Keratinocyte (primary cell): ENCODE measurements around the gene SSNA1. TPM values are rescaled to one million over a fixed set of nuclear protein-coding genes. Genes with fewer than 3 reads are reported as not detected.

Experiments used
- DNase-seq: peaks from one replicate; pipeline ENCODE4 v3.0.0-alpha.2; 2011; ENCODE audit warnings: low read depth, missing footprints, low spot score
- FAIRE-seq: peaks from 2 replicates; lab custom pipeline; 2011; peaks lifted over from hg19 to GRCh38; lab: Jason Lieb, UNC
- H2AFZ ChIP-seq: 2 replicates; pipeline ENCODE4 v1.6.0; 2012; ENCODE audit warnings: low read length, control low read depth, inconsistent platforms; ENCODE audit not compliant: control insufficient read depth
- H3K27ac ChIP-seq: 2 replicates; pipeline ENCODE4 v1.5.1; 2011; ENCODE audit warnings: low read length; ENCODE audit not compliant: control insufficient read depth, insufficient read depth
- H3K27me3 ChIP-seq: 3 replicates; pipeline ENCODE4 v1.6.0; 2011; ENCODE audit warnings: low read length; ENCODE audit not compliant: control insufficient read depth, insufficient read depth; ENCODE audit errors: extremely low read depth
- H3K36me3 ChIP-seq, 2 experiments: 2 replicates in 1 of 2; 3 replicates in 1 of 2; pipeline ENCODE4 v1.5.1; 2011; ENCODE audit warnings: low read length in 2 of 2, mild to moderate bottlenecking in 1 of 2; ENCODE audit not compliant: control insufficient read depth in 2 of 2, insufficient read depth in 2 of 2; ENCODE audit errors: extremely low read depth in 1 of 2
- H3K4me1 ChIP-seq: 3 replicates; pipeline ENCODE4 v1.5.1; 2011; ENCODE audit warnings: low read length; ENCODE audit not compliant: control insufficient read depth, insufficient read depth; ENCODE audit errors: extremely low read depth
- H3K4me2 ChIP-seq: 3 replicates; pipeline ENCODE4 v1.6.0; 2011; ENCODE audit warnings: low read depth, low read length; ENCODE audit not compliant: control insufficient read depth, insufficient read depth; ENCODE audit errors: extremely low read depth
- H3K4me3 ChIP-seq, 3 experiments: fragments of 200-600 bp in 1 of 3; sonication (generic) in 1 of 3; 2 replicates in 2 of 3; 3 replicates in 1 of 3; pipeline ENCODE4 v1.5.1; 2011 to 2016; ENCODE audit warnings: low read length in 3 of 3, mild to moderate bottlenecking in 3 of 3, control low read depth in 2 of 3, inconsistent platforms in 1 of 3, low read depth in 1 of 3, mixed read lengths in 1 of 3, mixed run types in 1 of 3, moderate library complexity in 1 of 3; ENCODE audit not compliant: control insufficient read depth in 2 of 3, insufficient read depth in 2 of 3; ENCODE audit errors: extremely low read depth in 1 of 3
- H3K79me2 ChIP-seq: 2 replicates; pipeline ENCODE4 v1.6.0; 2012; ENCODE audit warnings: low read length; ENCODE audit not compliant: control insufficient read depth, insufficient read depth
- H3K9ac ChIP-seq: 3 replicates; pipeline ENCODE4 v1.6.0; 2011; ENCODE audit warnings: low read length; ENCODE audit not compliant: control insufficient read depth, insufficient read depth; ENCODE audit errors: extremely low read depth
- H3K9me1 ChIP-seq: 3 replicates; pipeline ENCODE4 v1.6.0; 2011; ENCODE audit warnings: low read length; ENCODE audit not compliant: control insufficient read depth, insufficient read depth; ENCODE audit errors: extremely low read depth
- H3K9me3 ChIP-seq: 2 replicates; pipeline ENCODE4 v1.5.1; 2012; ENCODE audit warnings: low read depth, low read length; ENCODE audit not compliant: control insufficient read depth
- H4K20me1 ChIP-seq: 3 replicates; pipeline ENCODE4 v1.6.0; 2011; ENCODE audit warnings: low read length; ENCODE audit not compliant: control insufficient read depth, insufficient read depth; ENCODE audit errors: extremely low read depth
- EZH2 ChIP-seq: IDR thresholded peaks from one replicate; pipeline ENCODE4 v1.6.1; 2012; ENCODE audit warnings: inconsistent platforms, mild to moderate bottlenecking, low read length, moderate library complexity
- dilution Hi-C: fragments of 300-500 bp; cut with MboI; formaldehyde crosslinking; loops from one replicate; pipeline ENCODE4 v1.7.0; 2020; ENCODE audit warnings: low sequenced_read_pairs; ENCODE audit not compliant: extremely low pct_ligation_motif_present
- polyA plus RNA-seq, 5 experiments: library from polyadenylated mRNA; depleted of rRNA in 3 of 5; stranded (reverse) in 3 of 5; stranded (forward) in 1 of 5; unstranded in 1 of 5; fragments of >200 nt; gene quantifications; 1 replicate in 1 of 5; 2 replicates in 3 of 5; 3 replicates in 1 of 5; pipeline versions ENCODE4 v1.2.1 to v1.2.3, GENCODE V29; 2011 to 2012; ENCODE audit warnings: missing spikeins in 2 of 5, low read depth in 1 of 5, low replicate concordance in 1 of 5
- TF ChIP-seq, protein P1 (sequence below), 3 experiments: IDR thresholded peaks in 1 of 3; conservative IDR thresholded peaks in 1 of 3; optimal IDR thresholded peaks in 1 of 3; 2 replicates in 2 of 3; 3 replicates in 1 of 3; pipeline versions ENCODE3 to v1.5.1; 2011; ENCODE audit warnings: low read length in 3 of 3, mild to moderate bottlenecking in 3 of 3, moderate library complexity in 2 of 3, control low read depth in 1 of 3, inconsistent platforms in 1 of 3; ENCODE audit not compliant: insufficient read depth in 2 of 3; ENCODE audit errors: extremely low read depth in 1 of 3

SSNA1 gene
- polyA plus RNA-seq, 1 donor (not counting 4 experiments of a cell fraction or from before 2014, with no cell fraction given), result 45.3 TPM

DNA sequence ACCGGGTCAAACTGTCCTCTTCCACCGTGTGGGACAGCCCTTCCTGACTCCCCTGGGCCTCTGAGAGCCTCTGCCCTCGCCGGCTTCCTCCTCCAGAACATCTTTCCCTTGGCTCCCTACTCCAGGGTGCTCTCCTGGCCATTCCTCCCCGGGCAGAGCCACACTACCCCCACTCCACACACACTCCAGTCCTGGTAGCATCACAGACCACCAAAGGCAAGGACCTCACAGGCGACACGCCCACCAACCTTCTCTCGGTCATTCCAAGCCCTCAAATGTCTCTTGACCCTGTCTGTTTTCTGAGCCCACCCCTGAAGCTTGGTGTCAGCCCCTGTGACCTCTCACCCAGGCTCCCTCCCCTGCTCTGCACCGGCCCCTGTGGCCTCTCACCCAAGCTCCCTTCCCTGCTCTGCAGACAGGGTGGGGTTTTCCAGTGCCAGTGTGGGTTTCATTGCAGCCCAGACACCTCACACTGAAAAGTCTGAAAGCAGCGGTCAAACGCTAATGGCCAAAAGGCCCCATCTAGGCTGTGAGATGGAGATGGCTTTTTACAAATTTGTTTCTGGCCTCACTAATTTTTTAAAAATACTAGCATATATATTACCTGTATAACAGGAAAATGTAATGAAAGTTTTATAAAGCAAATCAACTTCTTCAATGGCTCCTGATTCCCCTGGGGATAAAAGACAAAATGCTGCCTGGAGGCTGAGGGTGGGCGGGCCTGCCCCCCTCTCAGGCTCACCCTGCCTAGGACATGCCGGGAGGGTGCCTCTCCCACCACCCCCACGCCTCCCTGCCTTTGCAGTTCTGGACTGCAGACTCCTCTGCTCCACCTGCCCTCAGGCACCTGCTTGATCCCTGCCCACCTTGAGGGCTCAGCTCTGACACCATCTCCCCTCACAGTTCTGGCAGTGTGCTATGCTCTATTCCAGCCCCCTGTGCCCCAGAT, 29.1 kb upstream of the SSNA1 start:
- DNase-seq, result no peak
- Histone ChIP-seq H3K4me1 (peaks cover 4% of the 10 kb centered on the region), H3K4me3 (no peak overlapping the region), H3K27me3 (peaks cover 67% of the 10 kb centered on the region), H3K9me1 (no peaks in the 10 kb centered on the region), H3K36me3 (no peaks in the 10 kb centered on the region), H3K27ac (no peak overlapping the region), H4K20me1 (no peaks in the 10 kb centered on the region), H3K9ac (no peak overlapping the region), H3K4me2 (no peak overlapping the region), H3K9me3 (no peaks in the 10 kb centered on the region), H3K79me2 (no peaks in the 10 kb centered on the region), H2AFZ (no peak overlapping the region)
- TF ChIP-seq, protein P1, sequence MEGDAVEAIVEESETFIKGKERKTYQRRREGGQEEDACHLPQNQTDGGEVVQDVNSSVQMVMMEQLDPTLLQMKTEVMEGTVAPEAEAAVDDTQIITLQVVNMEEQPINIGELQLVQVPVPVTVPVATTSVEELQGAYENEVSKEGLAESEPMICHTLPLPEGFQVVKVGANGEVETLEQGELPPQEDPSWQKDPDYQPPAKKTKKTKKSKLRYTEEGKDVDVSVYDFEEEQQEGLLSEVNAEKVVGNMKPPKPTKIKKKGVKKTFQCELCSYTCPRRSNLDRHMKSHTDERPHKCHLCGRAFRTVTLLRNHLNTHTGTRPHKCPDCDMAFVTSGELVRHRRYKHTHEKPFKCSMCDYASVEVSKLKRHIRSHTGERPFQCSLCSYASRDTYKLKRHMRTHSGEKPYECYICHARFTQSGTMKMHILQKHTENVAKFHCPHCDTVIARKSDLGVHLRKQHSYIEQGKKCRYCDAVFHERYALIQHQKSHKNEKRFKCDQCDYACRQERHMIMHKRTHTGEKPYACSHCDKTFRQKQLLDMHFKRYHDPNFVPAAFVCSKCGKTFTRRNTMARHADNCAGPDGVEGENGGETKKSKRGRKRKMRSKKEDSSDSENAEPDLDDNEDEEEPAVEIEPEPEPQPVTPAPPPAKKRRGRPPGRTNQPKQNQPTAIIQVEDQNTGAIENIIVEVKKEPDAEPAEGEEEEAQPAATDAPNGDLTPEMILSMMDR (optimal IDR thresholded peaks at IDR 0.05 in 1 of 3, IDR thresholded peaks at IDR 0.05 in 1 of 3, conservative IDR thresholded peaks at IDR 0.05 in 1 of 3; ENCODE audit: extremely low read depth in 1 of 3, insufficient read depth in 2 of 3, low read length in 3 of 3), result no peak
- TF ChIP-seq EZH2, result no peak
- dilution Hi-C loops, result no loop called here
- no peak for FAIRE-seq

DNA sequence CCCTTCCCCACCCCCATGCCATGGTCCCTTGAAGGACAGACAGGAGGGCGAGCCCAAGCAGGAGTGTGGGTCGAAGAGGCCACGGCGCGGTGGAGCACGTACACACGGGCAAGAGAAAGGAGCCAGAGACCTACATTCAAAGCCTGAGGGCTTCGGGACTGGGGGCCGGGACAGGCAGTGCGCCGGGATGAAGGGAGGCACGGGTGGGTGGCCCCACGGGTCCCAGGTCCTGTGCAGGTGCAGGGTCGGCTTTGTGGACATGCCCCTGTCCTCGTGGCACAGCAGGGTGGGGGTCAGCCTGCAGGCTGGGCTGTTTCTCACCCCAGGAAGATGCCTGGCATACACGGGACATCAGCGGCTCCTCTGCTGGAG, 28.4 kb upstream of the SSNA1 start:
- H3K9ac ChIP-seq, result no peak overlapping the region
- H3K9me3 ChIP-seq, result no peaks in the 10 kb centered on the region
- no peak for FAIRE-seq
- no peak for DNase-seq
- no peak overlapping the region for H2AFZ ChIP-seq
- H3K4me3 ChIP-seq, result no peak overlapping the region
- peaks cover 4% of the 10 kb centered on the region for H3K4me1 ChIP-seq
- dilution Hi-C loops, result no loop called here
- TF ChIP-seq EZH2, result no peak
- TF ChIP-seq, protein P1 (optimal IDR thresholded peaks at IDR 0.05 in 1 of 3, IDR thresholded peaks at IDR 0.05 in 1 of 3, conservative IDR thresholded peaks at IDR 0.05 in 1 of 3; ENCODE audit: extremely low read depth in 1 of 3, insufficient read depth in 2 of 3, low read length in 3 of 3), result no peak
- no peaks in the 10 kb centered on the region for H4K20me1 ChIP-seq
- H3K79me2 ChIP-seq, result no peaks in the 10 kb centered on the region
- H3K27ac ChIP-seq, result no peak overlapping the region
- no peaks in the 10 kb centered on the region for H3K9me1 ChIP-seq
- H3K4me2 ChIP-seq, result no peak overlapping the region
- peaks cover 73% of the 10 kb centered on the region for H3K27me3 ChIP-seq
- no peaks in the 10 kb centered on the region for H3K36me3 ChIP-seq
